HepG2 (cell line): ENCODE data around the gene SMTNL1. TPM values are rescaled to one million over a fixed set of nuclear protein-coding genes. Genes with fewer than 3 reads are reported as not detected.
A peak's percentile ranks its signal among the peaks of the same experiment; 100 is the strongest.

Experiments
- BRCA1 ChIP-seq: sonication (generic); formaldehyde crosslinking; IDR thresholded peaks from 2 replicates; pipeline ENCODE4 v1.4.0; 2020; ENCODE audit warnings: missing genetic modification reagents
- DPF2 ChIP-seq: sonication (generic); formaldehyde crosslinking; IDR thresholded peaks from 2 replicates; pipeline ENCODE4 v1.4.0; 2020; ENCODE audit warnings: mild to moderate bottlenecking, low read depth, missing genetic modification reagents, borderline replicate concordance
- REPIN1 ChIP-seq: sonication (generic); formaldehyde crosslinking; IDR thresholded peaks from 2 replicates; pipeline ENCODE4 v1.8.0; 2022; ENCODE audit warnings: missing genetic modification reagents, low read depth, mild to moderate bottlenecking, borderline replicate concordance
- TBL1XR1 ChIP-seq: fragments of 150-350 bp; IDR thresholded peaks from 2 replicates; pipeline ENCODE4 v1.6.1; 2014; ENCODE audit warnings: borderline replicate concordance, low read length; ENCODE audit not compliant: partially characterized antibody
- YY1 ChIP-seq: IDR thresholded peaks from 2 replicates; pipeline ENCODE4 v1.6.1; 2011; ENCODE audit warnings: low read length, low read depth, moderate library complexity, mild to moderate bottlenecking; ENCODE audit not compliant: insufficient read depth, insufficient replicate concordance
- ZNF17 ChIP-seq: sonication (generic); formaldehyde crosslinking; IDR thresholded peaks from 2 replicates; pipeline ENCODE4 v1.5.0; 2020; ENCODE audit warnings: mild to moderate bottlenecking, missing genetic modification reagents
- ZNF33A ChIP-seq: sonication (generic); formaldehyde crosslinking; IDR thresholded peaks from 2 replicates; pipeline ENCODE4 v1.5.1; 2020; ENCODE audit warnings: missing genetic modification reagents, mild to moderate bottlenecking, moderate library complexity, borderline replicate concordance
- ZNF557 ChIP-seq: sonication (generic); formaldehyde crosslinking; IDR thresholded peaks from 2 replicates; pipeline ENCODE4 v1.4.0; 2020; ENCODE audit warnings: missing genetic modification reagents
- ZNF672 ChIP-seq: sonication (generic); formaldehyde crosslinking; IDR thresholded peaks from 2 replicates; pipeline ENCODE4 v1.8.1; 2022; ENCODE audit warnings: missing genetic modification reagents
- ZNF784 ChIP-seq: sonication (generic); formaldehyde crosslinking; IDR thresholded peaks from 2 replicates; pipeline ENCODE4 v1.5.1; 2020; ENCODE audit warnings: missing genetic modification reagents, mild to moderate bottlenecking, borderline replicate concordance
- ZSCAN9 ChIP-seq: IDR thresholded peaks from 2 replicates; pipeline ENCODE4 v1.6.1; 2016; ENCODE audit warnings: borderline replicate concordance
- polyA plus RNA-seq, 8 experiments: library from polyadenylated mRNA; depleted of rRNA in 3 of 8; stranded (reverse) in 7 of 8; unstranded in 1 of 8; fragments of >200 nt; fragmentation: Illumina TruSeq in 4 of 8; extraction: Trizol in 4 of 8; gene quantifications; 2 replicates each; pipeline versions ENCODE4 v1.2.1 to v1.2.3, GENCODE V29; 2011 to 2016; ENCODE audit warnings: low read depth in 4 of 8, missing spikeins in 1 of 8, mixed read lengths in 1 of 8; ENCODE audit not compliant: insufficient read depth in 1 of 8
- total RNA-seq, 5 experiments: library from RNA; depleted of rRNA; stranded (reverse); fragments of >200 nt; fragmentation: Illumina TruSeq; extraction: Trizol; gene quantifications; 2 replicates each; pipeline ENCODE4 v1.2.3, GENCODE V29; 2016; ENCODE audit warnings: low read depth in 1 of 5
- TF ChIP-seq, protein P1 (sequence below): sonication (generic); formaldehyde crosslinking; IDR thresholded peaks from 2 replicates; pipeline ENCODE4 v1.4.0; 2020; ENCODE audit warnings: mild to moderate bottlenecking, missing genetic modification reagents
- TF ChIP-seq, protein P2 (sequence below), 2 experiments: sonication (generic) in 1 of 2; formaldehyde crosslinking in 1 of 2; IDR thresholded peaks; 2 replicates each; pipeline versions ENCODE4 v1.5.1 to v1.6.1; 2011 to 2020; ENCODE audit warnings: borderline replicate concordance in 1 of 2, low read depth in 1 of 2, low read length in 1 of 2, mild to moderate bottlenecking in 1 of 2, missing genetic modification reagents in 1 of 2, moderate library complexity in 1 of 2
- TF ChIP-seq, protein P3 (sequence below): sonication (generic); formaldehyde crosslinking; IDR thresholded peaks from 2 replicates; pipeline ENCODE4 v1.4.0; 2020; ENCODE audit warnings: missing genetic modification reagents

Gene SMTNL1
- total and polyA plus RNA-seq, 2 of the 13 experiments (the other 11 are each of a cell fraction or from before 2014, with no cell fraction given), result 0.04 TPM; not detected in 1

DNA sequence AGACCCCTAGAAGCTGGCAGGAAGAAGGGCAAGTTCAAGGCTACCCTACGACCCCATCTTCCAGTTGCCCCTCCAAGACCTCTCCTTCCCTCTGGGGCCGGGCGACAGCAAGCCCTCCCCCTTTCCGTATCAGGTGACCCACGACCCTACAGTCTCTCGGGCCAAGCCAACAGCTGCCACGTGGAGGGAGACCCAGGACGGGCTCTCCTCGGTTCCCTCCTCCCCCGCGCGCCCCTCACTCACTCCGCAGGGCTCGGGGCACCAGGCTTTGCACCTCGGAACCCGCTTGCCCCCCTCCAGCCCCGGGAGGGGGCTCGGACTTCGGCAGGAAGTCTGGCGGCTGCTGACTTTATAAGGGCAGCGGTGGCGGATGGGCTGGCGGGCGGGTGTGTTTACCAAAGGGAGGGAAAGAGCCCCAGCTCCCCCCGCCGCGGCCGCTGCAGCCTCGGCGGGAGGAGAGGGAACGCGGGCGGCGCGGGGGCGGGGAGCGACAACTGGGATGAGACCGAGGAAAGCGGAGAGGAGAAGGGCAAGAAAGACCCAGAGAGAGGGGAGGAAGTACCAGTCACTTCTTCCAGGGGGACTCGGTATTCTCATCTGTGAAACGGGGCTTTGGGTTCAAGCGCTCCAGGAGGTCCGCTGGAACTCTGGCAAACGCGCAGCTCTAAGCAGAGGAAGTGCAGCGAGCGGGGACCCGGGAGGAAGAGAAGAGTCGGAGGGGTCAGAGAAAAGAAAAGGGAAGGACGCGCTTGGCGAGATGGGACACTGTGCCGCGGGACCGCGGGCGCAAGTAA is 22.7 kb upstream of the SMTNL1 start (continued):
- TF ChIP-seq, protein P1, sequence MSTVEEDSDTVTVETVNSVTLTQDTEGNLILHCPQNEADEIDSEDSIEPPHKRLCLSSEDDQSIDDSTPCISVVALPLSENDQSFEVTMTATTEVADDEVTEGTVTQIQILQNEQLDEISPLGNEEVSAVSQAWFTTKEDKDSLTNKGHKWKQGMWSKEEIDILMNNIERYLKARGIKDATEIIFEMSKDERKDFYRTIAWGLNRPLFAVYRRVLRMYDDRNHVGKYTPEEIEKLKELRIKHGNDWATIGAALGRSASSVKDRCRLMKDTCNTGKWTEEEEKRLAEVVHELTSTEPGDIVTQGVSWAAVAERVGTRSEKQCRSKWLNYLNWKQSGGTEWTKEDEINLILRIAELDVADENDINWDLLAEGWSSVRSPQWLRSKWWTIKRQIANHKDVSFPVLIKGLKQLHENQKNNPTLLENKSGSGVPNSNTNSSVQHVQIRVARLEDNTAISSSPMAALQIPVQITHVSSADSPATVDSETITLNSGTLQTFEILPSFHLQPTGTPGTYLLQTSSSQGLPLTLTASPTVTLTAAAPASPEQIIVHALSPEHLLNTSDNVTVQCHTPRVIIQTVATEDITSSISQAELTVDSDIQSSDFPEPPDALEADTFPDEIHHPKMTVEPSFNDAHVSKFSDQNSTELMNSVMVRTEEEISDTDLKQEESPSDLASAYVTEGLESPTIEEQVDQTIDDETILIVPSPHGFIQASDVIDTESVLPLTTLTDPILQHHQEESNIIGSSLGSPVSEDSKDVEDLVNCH (CRISPR knock-in tag), result no peak
- TF ChIP-seq, protein P2, sequence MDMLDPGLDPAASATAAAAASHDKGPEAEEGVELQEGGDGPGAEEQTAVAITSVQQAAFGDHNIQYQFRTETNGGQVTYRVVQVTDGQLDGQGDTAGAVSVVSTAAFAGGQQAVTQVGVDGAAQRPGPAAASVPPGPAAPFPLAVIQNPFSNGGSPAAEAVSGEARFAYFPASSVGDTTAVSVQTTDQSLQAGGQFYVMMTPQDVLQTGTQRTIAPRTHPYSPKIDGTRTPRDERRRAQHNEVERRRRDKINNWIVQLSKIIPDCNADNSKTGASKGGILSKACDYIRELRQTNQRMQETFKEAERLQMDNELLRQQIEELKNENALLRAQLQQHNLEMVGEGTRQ (IDR thresholded peaks at IDR 0.05; ENCODE audit: low read depth, low read length), result no peak
- TF ChIP-seq, protein P2 (CRISPR knock-in tag; IDR thresholded peaks at IDR 0.05; ENCODE audit: borderline replicate concordance), result peak; percentile 44
- TF ChIP-seq YY1 (peak; percentile 16), ZNF672 (CRISPR knock-in tag) (no peak), REPIN1 (CRISPR knock-in tag) (peak; percentile 12; the same call in 1 of the 2 replicates), ZNF17 (CRISPR knock-in tag) (no peak), ZNF33A (CRISPR knock-in tag) (no peak), ZNF784 (CRISPR knock-in tag) (no peak; the same call in 1 of the 2 replicates), TBL1XR1 (no peak), DPF2 (CRISPR knock-in tag) (no peak; the same call in 1 of the 2 replicates), ZSCAN9 (CRISPR knock-in tag) (peak; percentile 21; the same call in 1 of the 2 replicates), BRCA1 (CRISPR knock-in tag) (no peak), ZNF557 (CRISPR knock-in tag) (no peak)
- TF ChIP-seq, protein P3, sequence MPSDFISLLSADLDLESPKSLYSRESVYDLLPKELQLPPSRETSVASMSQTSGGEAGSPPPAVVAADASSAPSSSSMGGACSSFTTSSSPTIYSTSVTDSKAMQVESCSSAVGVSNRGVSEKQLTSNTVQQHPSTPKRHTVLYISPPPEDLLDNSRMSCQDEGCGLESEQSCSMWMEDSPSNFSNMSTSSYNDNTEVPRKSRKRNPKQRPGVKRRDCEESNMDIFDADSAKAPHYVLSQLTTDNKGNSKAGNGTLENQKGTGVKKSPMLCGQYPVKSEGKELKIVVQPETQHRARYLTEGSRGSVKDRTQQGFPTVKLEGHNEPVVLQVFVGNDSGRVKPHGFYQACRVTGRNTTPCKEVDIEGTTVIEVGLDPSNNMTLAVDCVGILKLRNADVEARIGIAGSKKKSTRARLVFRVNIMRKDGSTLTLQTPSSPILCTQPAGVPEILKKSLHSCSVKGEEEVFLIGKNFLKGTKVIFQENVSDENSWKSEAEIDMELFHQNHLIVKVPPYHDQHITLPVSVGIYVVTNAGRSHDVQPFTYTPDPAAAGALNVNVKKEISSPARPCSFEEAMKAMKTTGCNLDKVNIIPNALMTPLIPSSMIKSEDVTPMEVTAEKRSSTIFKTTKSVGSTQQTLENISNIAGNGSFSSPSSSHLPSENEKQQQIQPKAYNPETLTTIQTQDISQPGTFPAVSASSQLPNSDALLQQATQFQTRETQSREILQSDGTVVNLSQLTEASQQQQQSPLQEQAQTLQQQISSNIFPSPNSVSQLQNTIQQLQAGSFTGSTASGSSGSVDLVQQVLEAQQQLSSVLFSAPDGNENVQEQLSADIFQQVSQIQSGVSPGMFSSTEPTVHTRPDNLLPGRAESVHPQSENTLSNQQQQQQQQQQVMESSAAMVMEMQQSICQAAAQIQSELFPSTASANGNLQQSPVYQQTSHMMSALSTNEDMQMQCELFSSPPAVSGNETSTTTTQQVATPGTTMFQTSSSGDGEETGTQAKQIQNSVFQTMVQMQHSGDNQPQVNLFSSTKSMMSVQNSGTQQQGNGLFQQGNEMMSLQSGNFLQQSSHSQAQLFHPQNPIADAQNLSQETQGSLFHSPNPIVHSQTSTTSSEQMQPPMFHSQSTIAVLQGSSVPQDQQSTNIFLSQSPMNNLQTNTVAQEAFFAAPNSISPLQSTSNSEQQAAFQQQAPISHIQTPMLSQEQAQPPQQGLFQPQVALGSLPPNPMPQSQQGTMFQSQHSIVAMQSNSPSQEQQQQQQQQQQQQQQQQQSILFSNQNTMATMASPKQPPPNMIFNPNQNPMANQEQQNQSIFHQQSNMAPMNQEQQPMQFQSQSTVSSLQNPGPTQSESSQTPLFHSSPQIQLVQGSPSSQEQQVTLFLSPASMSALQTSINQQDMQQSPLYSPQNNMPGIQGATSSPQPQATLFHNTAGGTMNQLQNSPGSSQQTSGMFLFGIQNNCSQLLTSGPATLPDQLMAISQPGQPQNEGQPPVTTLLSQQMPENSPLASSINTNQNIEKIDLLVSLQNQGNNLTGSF, result no peak
